Fibroblast of pulmonary artery (primary cell): Measurements from ENCODE around the gene CCL5.
A peak's percentile ranks its signal among the peaks of the same experiment; 100 is the strongest.

Source experiments
- DNase-seq: peaks from one replicate; pipeline ENCODE4 v3.0.0-alpha.2; 2010; ENCODE audit warnings: low read depth
- H3K4me3 ChIP-seq: replicated peaks from 2 replicates; pipeline ENCODE4 v1.5.1; 2011; ENCODE audit warnings: low read depth, mild to moderate bottlenecking, control low read depth, low read length, moderate library complexity
- CTCF ChIP-seq: IDR thresholded peaks from 2 replicates; pipeline ENCODE4 v1.5.1; 2011; ENCODE audit warnings: mild to moderate bottlenecking, control low read depth, low read length, inconsistent platforms; ENCODE audit errors: missing control alignments

Gene CCL5

GRCh38 chr17:35849469-35850348 is 30.5 kb downstream of the CCL5 start:
- H3K4me3 ChIP-seq = no peak overlapping the region
- TF ChIP-seq CTCF = peak; percentile 87
- DNase-seq = peak; percentile 90

GRCh38 chr17:35847633-35848373 is 32.4 kb downstream of the CCL5 start:
- DNase-seq = no peak
- TF ChIP-seq CTCF = no peak
- H3K4me3 ChIP-seq = no peak overlapping the region

GRCh38 chr17:35847006-35847405 is 33.2 kb downstream of the CCL5 start:
- no peak overlapping the region for H3K4me3 ChIP-seq
- DNase-seq = no peak
- no peak for TF ChIP-seq CTCF

GRCh38 chr17:35846055-35846809 is 33.9 kb downstream of the CCL5 start:
- H3K4me3 ChIP-seq = no peak overlapping the region
- no peak for DNase-seq
- no peak for TF ChIP-seq CTCF

GRCh38 chr17:35844547-35844946 is 35.6 kb downstream of the CCL5 start:
- no peak overlapping the region for H3K4me3 ChIP-seq
- DNase-seq = no peak
- TF ChIP-seq CTCF = no peak

GRCh38 chr17:35843698-35844097 is 36.5 kb downstream of the CCL5 start:
- DNase-seq = no peak
- no peak for TF ChIP-seq CTCF
- H3K4me3 ChIP-seq = no peak overlapping the region
